Body of pancreas (tissue), 4 donors: ENCODE results near the gene CDK5RAP1. TPM values are rescaled to one million over a fixed set of nuclear protein-coding genes. Genes with fewer than 3 reads are reported as not detected.

Experiments
- ATAC-seq: fragments of 150-250 bp; one replicate; pipeline ENCODE4 v1.9.1; 2016
- DNase-seq, 4 donors: peaks; one replicate each; pipeline ENCODE4 v3.0.0-alpha.2; 2019
- H3K27ac ChIP-seq, 4 donors: fragments of 200-600 bp; sonication (generic); 1 replicate in 3 of 4; 2 replicates in 1 of 4; pipeline versions ENCODE4 v1.5.1 to v1.6.1; 2016 to 2019; ENCODE audit warnings: mild to moderate bottlenecking in 1 of 4, mixed read lengths in 1 of 4, moderate library complexity in 1 of 4
- H3K27me3 ChIP-seq, 2 donors: fragments of 200-600 bp; sonication (generic); one replicate each; pipeline ENCODE4 v1.6.0; 2016; ENCODE audit warnings: mild to moderate bottlenecking in 1 of 2
- H3K36me3 ChIP-seq, 2 donors: fragments of 200-600 bp; sonication (generic); replicated peaks in 1 of 2; 2 replicates each; pipeline ENCODE4 v1.5.1; 2016; ENCODE audit warnings: low read depth in 2 of 2; ENCODE audit not compliant: insufficient read depth in 1 of 2
- H3K4me1 ChIP-seq: fragments of 200-600 bp; sonication (generic); one replicate; pipeline ENCODE4 v1.6.0; 2016
- H3K4me3 ChIP-seq, 2 donors: fragments of 200-600 bp; sonication (generic); 1 replicate in 1 of 2; 2 replicates in 1 of 2; pipeline ENCODE4 v1.5.1; 2016 to 2019
- H3K9me3 ChIP-seq, 3 donors: fragments of 200-600 bp; sonication (generic); 1 replicate in 2 of 3; 2 replicates in 1 of 3; pipeline ENCODE4 v1.5.1; 2016
- POLR2A ChIP-seq, 3 donors: fragments of 450-650 bp; IDR thresholded peaks; one replicate each; pipeline ENCODE4 v1.6.1; 2016; ENCODE audit warnings: antibody characterized with exemption in 3 of 3, mild to moderate bottlenecking in 2 of 3
- WGBS, 2 donors: methylation state at CpG; one replicate each; pipeline ENCODE4 v1.1.5; 2017; 5-methylcytosine and 5-hydroxymethylcytosine counted together
- intact Hi-C: fragments of 100-400 bp; cut with DNase I; formaldehyde crosslinking; loops from one replicate; pipeline ENCODE4 v1.15.1; 2023
- total RNA-seq, 2 donors: library from RNA; depleted of rRNA; stranded (reverse); fragments of >200 nt; gene quantifications; one replicate each; pipeline ENCODE4 v1.1.0, GENCODE V29; 2016
- TF ChIP-seq, protein P1 (sequence below), 7 experiments: fragments of 450-650 bp in 4 of 7; fragments of 200-600 bp in 3 of 7; sonication (generic) in 3 of 7; IDR thresholded peaks; one replicate each; pipeline ENCODE4 v1.5.1; 2016 to 2019; ENCODE audit warnings: antibody characterized with exemption in 7 of 7

The CDK5RAP1 gene
- total RNA-seq, 2 donors from 2014 or later = 8.8 to 27.0 TPM

DNA sequence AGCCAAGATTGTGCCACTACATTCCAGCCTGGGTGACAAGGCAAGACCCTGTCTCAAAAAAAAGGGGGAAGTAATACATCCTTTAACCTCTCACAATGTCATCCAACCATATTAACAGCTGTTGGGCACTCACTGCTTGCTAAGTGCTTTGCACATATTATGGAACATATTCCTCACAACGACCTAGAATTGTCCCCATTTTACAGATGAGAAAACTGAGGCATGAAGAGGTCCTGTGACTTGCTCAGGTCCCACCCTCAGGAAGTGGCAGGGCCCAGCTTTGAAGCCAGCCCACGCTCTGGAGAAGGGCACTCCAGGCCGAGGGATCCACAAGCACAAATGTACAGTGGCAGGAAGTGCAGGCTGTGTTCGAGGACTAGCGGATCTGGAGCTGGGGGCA, 85.0 kb downstream of the CDK5RAP1 start:
- no peaks in the 10 kb centered on the region for H3K27me3 ChIP-seq
- TF ChIP-seq POLR2A (IDR thresholded peaks at IDR 0.05) = no peak
- TF ChIP-seq, protein P1, sequence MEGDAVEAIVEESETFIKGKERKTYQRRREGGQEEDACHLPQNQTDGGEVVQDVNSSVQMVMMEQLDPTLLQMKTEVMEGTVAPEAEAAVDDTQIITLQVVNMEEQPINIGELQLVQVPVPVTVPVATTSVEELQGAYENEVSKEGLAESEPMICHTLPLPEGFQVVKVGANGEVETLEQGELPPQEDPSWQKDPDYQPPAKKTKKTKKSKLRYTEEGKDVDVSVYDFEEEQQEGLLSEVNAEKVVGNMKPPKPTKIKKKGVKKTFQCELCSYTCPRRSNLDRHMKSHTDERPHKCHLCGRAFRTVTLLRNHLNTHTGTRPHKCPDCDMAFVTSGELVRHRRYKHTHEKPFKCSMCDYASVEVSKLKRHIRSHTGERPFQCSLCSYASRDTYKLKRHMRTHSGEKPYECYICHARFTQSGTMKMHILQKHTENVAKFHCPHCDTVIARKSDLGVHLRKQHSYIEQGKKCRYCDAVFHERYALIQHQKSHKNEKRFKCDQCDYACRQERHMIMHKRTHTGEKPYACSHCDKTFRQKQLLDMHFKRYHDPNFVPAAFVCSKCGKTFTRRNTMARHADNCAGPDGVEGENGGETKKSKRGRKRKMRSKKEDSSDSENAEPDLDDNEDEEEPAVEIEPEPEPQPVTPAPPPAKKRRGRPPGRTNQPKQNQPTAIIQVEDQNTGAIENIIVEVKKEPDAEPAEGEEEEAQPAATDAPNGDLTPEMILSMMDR (IDR thresholded peaks at IDR 0.05) = no peak
- no peak overlapping the region for H3K27ac ChIP-seq
- intact Hi-C loops = no loop called here
- no peaks in the 10 kb centered on the region for H3K9me3 ChIP-seq
- 74 to 76% methylated on average over 4 to 5 of the region's 5 CpGs for WGBS, 2 donors
- DNase-seq (no peak), ATAC-seq (no peak)
- no peaks in the 10 kb centered on the region for H3K4me1 ChIP-seq
- no peak overlapping the region for H3K4me3 ChIP-seq
- no peaks in the 10 kb centered on the region for H3K36me3 ChIP-seq

DNA sequence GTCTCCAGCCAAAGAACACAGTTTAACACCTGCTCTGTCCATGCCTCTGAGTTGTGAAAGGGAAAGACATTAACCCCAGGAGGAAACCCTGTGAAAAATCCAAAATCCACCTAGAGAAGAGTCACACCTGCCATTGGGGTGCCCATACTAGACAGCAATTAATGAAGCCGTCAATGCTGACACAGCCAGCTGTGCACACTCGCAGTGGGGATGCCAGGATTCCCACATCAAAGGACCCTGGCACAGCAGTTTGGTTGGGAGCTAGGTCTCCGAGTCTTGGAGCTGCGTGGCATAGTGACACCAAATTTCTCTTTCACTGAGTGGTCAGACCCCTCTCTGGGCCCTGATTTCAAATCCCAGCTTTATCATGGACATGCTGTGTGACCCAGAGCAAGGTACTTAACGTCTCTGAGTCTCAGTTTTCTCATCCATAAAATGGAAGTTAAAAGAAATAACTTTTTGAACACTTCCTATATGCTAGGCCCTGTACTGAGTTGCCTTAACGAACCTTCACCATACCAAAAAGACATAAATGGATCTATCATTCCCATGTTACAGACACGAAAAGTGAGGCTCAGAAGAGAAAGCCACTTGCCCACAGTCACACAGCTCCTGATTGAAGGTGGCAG, 87.5 kb downstream of the CDK5RAP1 start:
- intact Hi-C loops = no loop called here
- H3K4me1 ChIP-seq = no peaks in the 10 kb centered on the region
- 67 to 76% methylated on average over 3 to 7 of the region's 7 CpGs for WGBS, 2 donors

DNA sequence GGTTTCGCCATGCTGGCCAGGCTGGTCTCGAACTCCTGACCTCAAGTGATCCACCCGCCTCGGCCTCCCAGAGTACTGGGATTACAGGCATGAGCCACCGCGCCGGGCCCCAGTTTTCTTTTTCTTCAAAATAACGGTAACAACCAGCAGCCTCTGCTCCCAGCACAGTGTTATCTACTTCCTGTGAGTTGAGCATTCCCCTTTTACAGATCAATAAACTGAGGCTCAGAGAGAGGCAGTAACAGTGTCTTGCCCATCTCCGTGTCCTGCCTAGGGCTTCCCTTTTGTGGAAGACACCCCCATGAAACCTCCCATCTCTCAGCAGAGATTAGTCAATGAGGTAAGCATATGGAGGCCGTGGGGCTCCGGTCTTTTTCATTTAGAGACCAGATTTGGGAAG, 88.7 kb downstream of the CDK5RAP1 start:
- TF ChIP-seq, protein P1 (IDR thresholded peaks at IDR 0.05) = no peak
- TF ChIP-seq POLR2A (IDR thresholded peaks at IDR 0.05) = no peak
- Histone ChIP-seq H3K27me3 (no peaks in the 10 kb centered on the region), H3K9me3 (no peaks in the 10 kb centered on the region), H3K27ac (no peak overlapping the region), H3K4me1 (no peaks in the 10 kb centered on the region), H3K36me3 (no peaks in the 10 kb centered on the region), H3K4me3 (no peak overlapping the region)
- intact Hi-C loops = no loop called here
- DNase-seq (no peak), ATAC-seq (no peak)
- WGBS, 2 donors = 88 to 89% methylated on average over 11 of the region's 11 CpGs

More for the DNA sequence above, 87.5 kb downstream of the CDK5RAP1 start:
- Histone ChIP-seq H3K27ac (no peak overlapping the region), H3K27me3 (no peaks in the 10 kb centered on the region), H3K4me3 (no peak overlapping the region), H3K9me3 (no peaks in the 10 kb centered on the region), H3K36me3 (no peaks in the 10 kb centered on the region)
- no peak for ATAC-seq
- no peak for DNase-seq
- TF ChIP-seq, protein P1 (IDR thresholded peaks at IDR 0.05) = no peak
- no peak for TF ChIP-seq POLR2A (IDR thresholded peaks at IDR 0.05)

DNA sequence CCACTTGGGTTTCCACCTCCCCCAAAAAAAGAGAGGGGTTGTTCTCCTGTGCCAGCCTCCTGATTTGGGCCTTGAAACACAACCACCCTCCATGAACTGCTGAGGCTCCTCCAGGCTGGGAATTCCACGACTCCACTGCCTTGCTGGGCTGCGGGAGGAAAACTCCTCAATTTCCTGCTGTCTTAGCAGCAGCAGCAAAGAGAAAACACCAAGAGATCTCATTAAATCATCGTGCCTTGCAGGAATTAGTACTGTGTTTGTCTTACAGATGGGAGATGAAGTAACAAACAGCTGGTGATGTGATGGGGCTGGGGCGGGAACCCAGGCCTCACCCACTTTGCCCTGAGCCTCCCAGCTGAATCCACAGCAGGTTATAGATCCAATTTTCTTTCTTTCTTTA, 89.3 kb downstream of the CDK5RAP1 start:
- Histone ChIP-seq H3K36me3 (no peaks in the 10 kb centered on the region), H3K27me3 (no peaks in the 10 kb centered on the region), H3K4me1 (no peaks in the 10 kb centered on the region), H3K4me3 (no peak overlapping the region), H3K27ac (no peak overlapping the region), H3K9me3 (no peaks in the 10 kb centered on the region)
- TF ChIP-seq POLR2A (IDR thresholded peaks at IDR 0.05) = no peak
- ATAC-seq = no peak
- DNase-seq = no peak
- intact Hi-C loops = no loop called here
- WGBS, 2 donors = 67 to 77% methylated on average over 4 of the region's 4 CpGs

DNA sequence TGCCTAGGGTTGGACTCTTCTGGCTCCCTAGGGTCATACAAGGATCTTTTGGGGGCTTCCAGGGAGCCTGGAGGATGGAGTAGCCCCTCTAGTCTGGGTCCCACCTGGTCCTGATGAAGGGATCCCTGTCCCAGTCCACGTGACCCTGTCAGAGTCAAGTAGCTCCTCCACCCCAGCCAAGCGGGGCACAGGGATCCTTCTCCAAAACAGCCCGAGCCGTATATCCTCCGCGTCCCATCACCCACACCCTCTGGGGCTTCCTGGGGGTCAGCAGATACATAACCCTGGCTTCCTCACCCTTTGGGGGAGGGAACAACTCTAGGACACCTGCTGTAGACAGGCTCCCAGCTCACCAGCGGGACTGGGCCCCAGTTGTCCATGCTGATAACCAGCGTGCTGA, 90.3 kb downstream of the CDK5RAP1 start:
- H3K27ac ChIP-seq = no peak overlapping the region
- no peaks in the 10 kb centered on the region for H3K4me1 ChIP-seq
- H3K4me3 ChIP-seq = no peak overlapping the region
- no peaks in the 10 kb centered on the region for H3K36me3 ChIP-seq
- H3K27me3 ChIP-seq = no peaks in the 10 kb centered on the region
- intact Hi-C loops = no loop called here
- TF ChIP-seq POLR2A (IDR thresholded peaks at IDR 0.05) = no peak
- ATAC-seq = no peak
- 76 to 83% methylated on average over 8 of the region's 8 CpGs for WGBS, 2 donors
- no peak for DNase-seq
- no peaks in the 10 kb centered on the region for H3K9me3 ChIP-seq

DNA sequence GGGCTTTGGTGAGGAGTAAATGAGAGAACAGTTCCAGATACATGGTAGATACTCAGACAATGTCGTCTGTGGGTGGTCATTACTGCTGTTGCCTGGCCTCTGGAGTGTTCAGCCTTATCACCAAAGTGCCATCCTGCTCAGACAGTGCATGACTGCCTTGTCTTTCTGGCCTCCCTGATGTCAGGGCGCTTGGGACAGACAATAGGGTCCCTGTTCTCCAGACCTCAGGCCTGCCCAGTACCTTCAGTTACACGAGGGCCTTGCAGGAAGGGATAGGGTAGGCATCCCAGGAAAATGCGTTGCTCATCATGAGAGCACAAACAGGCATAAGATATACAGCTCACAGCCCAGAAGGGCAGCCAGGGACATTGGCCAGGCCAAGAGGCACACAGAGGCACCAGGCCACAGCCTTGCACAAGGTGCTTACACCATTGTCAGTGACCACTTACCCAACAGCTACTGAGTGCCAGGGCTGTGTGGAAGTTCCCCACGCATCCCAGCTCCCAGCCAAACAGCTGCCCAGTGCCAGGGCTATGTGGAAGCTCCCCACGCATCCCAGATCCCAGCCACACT, 90.9 kb downstream of the CDK5RAP1 start:
- Histone ChIP-seq H3K4me3 (no peak overlapping the region), H3K4me1 (no peaks in the 10 kb centered on the region), H3K27ac (no peak overlapping the region), H3K36me3 (no peaks in the 10 kb centered on the region), H3K9me3 (no peaks in the 10 kb centered on the region), H3K27me3 (no peaks in the 10 kb centered on the region)
- DNase-seq (no peak), ATAC-seq (no peak)
- WGBS, 2 donors = 53% methylated on average over 6 of the region's 6 CpGs
- TF ChIP-seq POLR2A (IDR thresholded peaks at IDR 0.05) = no peak
- TF ChIP-seq, protein P1 (IDR thresholded peaks at IDR 0.05) = no peak
- intact Hi-C loops = no loop called here
